GM23338 (cell line): Measurements from ENCODE around the gene TFF2. TPM values are rescaled to one million over a fixed set of nuclear protein-coding genes. Genes with fewer than 3 reads are reported as not detected.

Source experiments
- ATAC-seq: fragments of 200-7000 bp; cut with Tn5 transposase; 3 replicates; pipeline ENCODE4 v1.9.1; 2020
- DNase-seq: peaks from one replicate; pipeline ENCODE4 v3.0.0-alpha.2; 2015; ENCODE audit warnings: low spot score
- H2AFZ ChIP-seq: fragments of 200-600 bp; sonication (generic); 2 replicates; pipeline ENCODE4 v1.8.0; 2016; ENCODE audit warnings: antibody characterized with exemption, mild to moderate bottlenecking, moderate library complexity
- H3F3A ChIP-seq: fragments of 200-600 bp; sonication (generic); replicated peaks from 2 replicates; pipeline ENCODE4 v1.8.0; 2017; ENCODE audit warnings: antibody characterized with exemption, mixed run types, low read depth
- H3K27ac ChIP-seq: fragments of 200-600 bp; sonication (generic); 2 replicates; pipeline ENCODE4 v1.6.1; 2016; ENCODE audit warnings: low read depth
- H3K27me3 ChIP-seq: fragments of 200-600 bp; sonication (generic); 2 replicates; pipeline ENCODE4 v1.8.0; 2016; ENCODE audit warnings: mild to moderate bottlenecking, mixed run types, moderate library complexity; ENCODE audit not compliant: insufficient read depth
- H3K36me3 ChIP-seq: fragments of 200-600 bp; sonication (generic); 2 replicates; pipeline ENCODE4 v1.8.0; 2016; ENCODE audit warnings: mild to moderate bottlenecking; ENCODE audit not compliant: insufficient read depth
- H3K4me1 ChIP-seq: fragments of 200-600 bp; sonication (generic); 2 replicates; pipeline ENCODE4 v1.8.0; 2016; ENCODE audit warnings: mild to moderate bottlenecking, moderate library complexity; ENCODE audit not compliant: insufficient read depth
- H3K4me2 ChIP-seq: fragments of 200-600 bp; sonication (generic); 2 replicates; pipeline ENCODE4 v1.7.1; 2017; ENCODE audit warnings: mixed run types
- H3K4me3 ChIP-seq: fragments of 200-600 bp; sonication (generic); 2 replicates; pipeline ENCODE4 v1.6.1; 2016; ENCODE audit warnings: mixed run types
- H3K79me2 ChIP-seq: fragments of 200-600 bp; sonication (generic); replicated peaks from 2 replicates; pipeline ENCODE4 v1.8.0; 2017; ENCODE audit warnings: mild to moderate bottlenecking; ENCODE audit not compliant: insufficient read depth
- H3K9me2 ChIP-seq: fragments of 200-600 bp; sonication (generic); 2 replicates; pipeline ENCODE4 v1.8.0; 2017; ENCODE audit not compliant: insufficient read depth
- H4K20me1 ChIP-seq: fragments of 200-600 bp; sonication (generic); replicated peaks from 2 replicates; pipeline ENCODE4 v1.8.0; 2017; ENCODE audit warnings: mild to moderate bottlenecking; ENCODE audit not compliant: insufficient read depth
- H3K27ac Mint-ChIP-seq: 2 replicates; pipeline ENCODE4 v1.8.0; 2020; ENCODE audit warnings: inconsistent platforms, mild to moderate bottlenecking, moderate library complexity, mixed read lengths
- H3K27me3 Mint-ChIP-seq: 3 replicates; pipeline ENCODE4 v1.8.0; 2022; ENCODE audit warnings: low read depth, mild to moderate bottlenecking, moderate library complexity, mixed read lengths, inconsistent platforms; ENCODE audit not compliant: insufficient read depth, poor library complexity
- H3K36me3 Mint-ChIP-seq: 3 replicates; pipeline ENCODE4 v1.8.0; 2021; ENCODE audit warnings: low read depth, mild to moderate bottlenecking, inconsistent platforms, moderate library complexity, mixed read lengths
- H3K4me1 Mint-ChIP-seq: 3 replicates; pipeline ENCODE4 v1.8.0; 2020; ENCODE audit warnings: mild to moderate bottlenecking, inconsistent platforms, mixed read lengths
- H3K4me3 Mint-ChIP-seq: 3 replicates; pipeline ENCODE4 v1.8.0; 2021; ENCODE audit warnings: moderate library complexity, mild to moderate bottlenecking, inconsistent platforms, mixed read lengths
- H3K9me3 Mint-ChIP-seq: 3 replicates; pipeline ENCODE4 v1.8.0; 2020; ENCODE audit warnings: moderate library complexity, mild to moderate bottlenecking, inconsistent platforms, mixed read lengths
- CREB1 ChIP-seq: fragments of 250-450 bp; sonication (Bioruptor Pico); IDR thresholded peaks from 2 replicates; pipeline ENCODE4 v1.5.0; 2020; ENCODE audit warnings: low read depth, mild to moderate bottlenecking, moderate library complexity
- EZH2 ChIP-seq: fragments of 200-600 bp; sonication (generic); IDR thresholded peaks from one replicate; pipeline ENCODE4 v1.8.0; 2017; ENCODE audit warnings: antibody characterized with exemption, mild to moderate bottlenecking, low read depth; ENCODE audit not compliant: unreplicated experiment
- EZH2phosphoT487 ChIP-seq: fragments of 200-600 bp; sonication (generic); IDR thresholded peaks from one replicate; pipeline ENCODE4 v1.8.1; 2018; ENCODE audit warnings: antibody characterized with exemption; ENCODE audit not compliant: unreplicated experiment
- JUNB ChIP-seq: IDR thresholded peaks from one replicate; pipeline ENCODE4 v1.6.1; 2016; ENCODE audit warnings: antibody characterized with exemption; ENCODE audit not compliant: unreplicated experiment
- NANOG ChIP-seq: IDR thresholded peaks from 2 replicates; pipeline ENCODE4 v1.6.1; 2016; ENCODE audit warnings: antibody characterized with exemption, borderline replicate concordance
- POLR2AphosphoS5 ChIP-seq: IDR thresholded peaks from 2 replicates; pipeline ENCODE4 v1.6.1; 2016; ENCODE audit warnings: antibody characterized with exemption, low read depth
- STAT1 ChIP-seq: IDR thresholded peaks from one replicate; pipeline ENCODE4 v1.6.1; 2016; ENCODE audit warnings: antibody characterized with exemption; ENCODE audit not compliant: unreplicated experiment
- ZNF114 ChIP-seq: fragments of 250-450 bp; sonication (Bioruptor Pico); IDR thresholded peaks from 2 replicates; pipeline ENCODE4 v1.5.0; 2020; ENCODE audit warnings: mild to moderate bottlenecking, moderate library complexity
- ZNF331 ChIP-seq: fragments of 250-450 bp; sonication (Bioruptor Pico); IDR thresholded peaks from 2 replicates; pipeline ENCODE4 v1.5.0; 2020; ENCODE audit warnings: low read depth, mild to moderate bottlenecking, moderate library complexity
- polyA plus RNA-seq: library from polyadenylated mRNA; unstranded; fragments of >200 nt; fragmentation: Nextera tagmentation; extraction: Ambion mirVana; gene quantifications from 2 replicates; pipeline ENCODE4 v1.2.1, GENCODE V29; 2016
- total RNA-seq: library from RNA; depleted of rRNA; stranded (reverse); fragments of >200 nt; shearing (Covaris generic); gene quantifications from 2 replicates; pipeline ENCODE4 v1.2.3, GENCODE V29; 2014
- TF ChIP-seq, protein P1 (sequence below): IDR thresholded peaks from one replicate; pipeline ENCODE4 v1.6.1; 2018; ENCODE audit warnings: antibody characterized with exemption; ENCODE audit not compliant: unreplicated experiment
- TF ChIP-seq, protein P2 (sequence below): IDR thresholded peaks from 2 replicates; pipeline ENCODE4 v1.6.1; 2016; ENCODE audit warnings: antibody characterized with exemption
- TF ChIP-seq, protein P3 (sequence below): fragments of 250-450 bp; sonication (Bioruptor Pico); IDR thresholded peaks from 2 replicates; pipeline ENCODE4 v1.5.0; 2020; ENCODE audit warnings: mild to moderate bottlenecking, moderate library complexity
- TF ChIP-seq, protein P4 (sequence below), 2 experiments: fragments of 200-600 bp in 1 of 2; sonication (generic) in 1 of 2; conservative IDR thresholded peaks; 2 replicates each; pipeline versions ENCODE4 v1.5.1 to v1.6.1; 2016 to 2017; ENCODE audit warnings: antibody characterized with exemption in 2 of 2, low read depth in 2 of 2, mild to moderate bottlenecking in 2 of 2, moderate library complexity in 1 of 2

The TFF2 gene
- total and polyA plus RNA-seq, 2 experiments from 2014 or later = not detected

DNA sequence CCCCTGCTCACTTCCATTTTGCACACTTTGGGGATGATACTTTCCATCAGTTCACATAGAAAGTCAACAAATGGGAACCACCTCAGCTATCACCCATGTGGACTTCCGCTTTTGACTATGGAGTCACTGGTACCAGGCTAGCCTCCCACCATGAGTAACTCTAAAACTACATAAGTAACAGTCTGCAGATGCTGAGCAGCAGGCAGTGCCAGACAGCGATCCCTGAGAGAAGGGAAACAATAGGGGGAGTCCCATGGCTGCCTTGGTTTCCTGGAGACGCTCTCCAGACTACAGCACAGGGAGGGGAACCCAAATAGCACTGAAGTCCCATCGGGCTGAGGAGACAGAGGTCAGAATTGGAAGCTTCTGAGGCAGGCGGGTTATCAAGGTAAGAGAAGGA, 2.8 kb upstream of the TFF2 start:
- H3K9me3 Mint-ChIP-seq = peaks cover 7% of the 10 kb centered on the region; the same call in 2 of the 3 replicates
- no peak for ATAC-seq
- H3K27me3 Mint-ChIP-seq = peaks cover 9% of the 10 kb centered on the region
- TF ChIP-seq JUNB (no peak), STAT1 (no peak), ZNF331 (CRISPR knock-in tag) (no peak), NANOG (no peak), EZH2phosphoT487 (no peak), CREB1 (CRISPR knock-in tag) (no peak), ZNF114 (CRISPR knock-in tag) (no peak), POLR2AphosphoS5 (no peak), EZH2 (no peak)
- TF ChIP-seq, protein P1, sequence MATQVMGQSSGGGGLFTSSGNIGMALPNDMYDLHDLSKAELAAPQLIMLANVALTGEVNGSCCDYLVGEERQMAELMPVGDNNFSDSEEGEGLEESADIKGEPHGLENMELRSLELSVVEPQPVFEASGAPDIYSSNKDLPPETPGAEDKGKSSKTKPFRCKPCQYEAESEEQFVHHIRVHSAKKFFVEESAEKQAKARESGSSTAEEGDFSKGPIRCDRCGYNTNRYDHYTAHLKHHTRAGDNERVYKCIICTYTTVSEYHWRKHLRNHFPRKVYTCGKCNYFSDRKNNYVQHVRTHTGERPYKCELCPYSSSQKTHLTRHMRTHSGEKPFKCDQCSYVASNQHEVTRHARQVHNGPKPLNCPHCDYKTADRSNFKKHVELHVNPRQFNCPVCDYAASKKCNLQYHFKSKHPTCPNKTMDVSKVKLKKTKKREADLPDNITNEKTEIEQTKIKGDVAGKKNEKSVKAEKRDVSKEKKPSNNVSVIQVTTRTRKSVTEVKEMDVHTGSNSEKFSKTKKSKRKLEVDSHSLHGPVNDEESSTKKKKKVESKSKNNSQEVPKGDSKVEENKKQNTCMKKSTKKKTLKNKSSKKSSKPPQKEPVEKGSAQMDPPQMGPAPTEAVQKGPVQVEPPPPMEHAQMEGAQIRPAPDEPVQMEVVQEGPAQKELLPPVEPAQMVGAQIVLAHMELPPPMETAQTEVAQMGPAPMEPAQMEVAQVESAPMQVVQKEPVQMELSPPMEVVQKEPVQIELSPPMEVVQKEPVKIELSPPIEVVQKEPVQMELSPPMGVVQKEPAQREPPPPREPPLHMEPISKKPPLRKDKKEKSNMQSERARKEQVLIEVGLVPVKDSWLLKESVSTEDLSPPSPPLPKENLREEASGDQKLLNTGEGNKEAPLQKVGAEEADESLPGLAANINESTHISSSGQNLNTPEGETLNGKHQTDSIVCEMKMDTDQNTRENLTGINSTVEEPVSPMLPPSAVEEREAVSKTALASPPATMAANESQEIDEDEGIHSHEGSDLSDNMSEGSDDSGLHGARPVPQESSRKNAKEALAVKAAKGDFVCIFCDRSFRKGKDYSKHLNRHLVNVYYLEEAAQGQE = no peak
- TF ChIP-seq, protein P2, sequence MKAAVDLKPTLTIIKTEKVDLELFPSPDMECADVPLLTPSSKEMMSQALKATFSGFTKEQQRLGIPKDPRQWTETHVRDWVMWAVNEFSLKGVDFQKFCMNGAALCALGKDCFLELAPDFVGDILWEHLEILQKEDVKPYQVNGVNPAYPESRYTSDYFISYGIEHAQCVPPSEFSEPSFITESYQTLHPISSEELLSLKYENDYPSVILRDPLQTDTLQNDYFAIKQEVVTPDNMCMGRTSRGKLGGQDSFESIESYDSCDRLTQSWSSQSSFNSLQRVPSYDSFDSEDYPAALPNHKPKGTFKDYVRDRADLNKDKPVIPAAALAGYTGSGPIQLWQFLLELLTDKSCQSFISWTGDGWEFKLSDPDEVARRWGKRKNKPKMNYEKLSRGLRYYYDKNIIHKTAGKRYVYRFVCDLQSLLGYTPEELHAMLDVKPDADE = no peak
- TF ChIP-seq, protein P3, sequence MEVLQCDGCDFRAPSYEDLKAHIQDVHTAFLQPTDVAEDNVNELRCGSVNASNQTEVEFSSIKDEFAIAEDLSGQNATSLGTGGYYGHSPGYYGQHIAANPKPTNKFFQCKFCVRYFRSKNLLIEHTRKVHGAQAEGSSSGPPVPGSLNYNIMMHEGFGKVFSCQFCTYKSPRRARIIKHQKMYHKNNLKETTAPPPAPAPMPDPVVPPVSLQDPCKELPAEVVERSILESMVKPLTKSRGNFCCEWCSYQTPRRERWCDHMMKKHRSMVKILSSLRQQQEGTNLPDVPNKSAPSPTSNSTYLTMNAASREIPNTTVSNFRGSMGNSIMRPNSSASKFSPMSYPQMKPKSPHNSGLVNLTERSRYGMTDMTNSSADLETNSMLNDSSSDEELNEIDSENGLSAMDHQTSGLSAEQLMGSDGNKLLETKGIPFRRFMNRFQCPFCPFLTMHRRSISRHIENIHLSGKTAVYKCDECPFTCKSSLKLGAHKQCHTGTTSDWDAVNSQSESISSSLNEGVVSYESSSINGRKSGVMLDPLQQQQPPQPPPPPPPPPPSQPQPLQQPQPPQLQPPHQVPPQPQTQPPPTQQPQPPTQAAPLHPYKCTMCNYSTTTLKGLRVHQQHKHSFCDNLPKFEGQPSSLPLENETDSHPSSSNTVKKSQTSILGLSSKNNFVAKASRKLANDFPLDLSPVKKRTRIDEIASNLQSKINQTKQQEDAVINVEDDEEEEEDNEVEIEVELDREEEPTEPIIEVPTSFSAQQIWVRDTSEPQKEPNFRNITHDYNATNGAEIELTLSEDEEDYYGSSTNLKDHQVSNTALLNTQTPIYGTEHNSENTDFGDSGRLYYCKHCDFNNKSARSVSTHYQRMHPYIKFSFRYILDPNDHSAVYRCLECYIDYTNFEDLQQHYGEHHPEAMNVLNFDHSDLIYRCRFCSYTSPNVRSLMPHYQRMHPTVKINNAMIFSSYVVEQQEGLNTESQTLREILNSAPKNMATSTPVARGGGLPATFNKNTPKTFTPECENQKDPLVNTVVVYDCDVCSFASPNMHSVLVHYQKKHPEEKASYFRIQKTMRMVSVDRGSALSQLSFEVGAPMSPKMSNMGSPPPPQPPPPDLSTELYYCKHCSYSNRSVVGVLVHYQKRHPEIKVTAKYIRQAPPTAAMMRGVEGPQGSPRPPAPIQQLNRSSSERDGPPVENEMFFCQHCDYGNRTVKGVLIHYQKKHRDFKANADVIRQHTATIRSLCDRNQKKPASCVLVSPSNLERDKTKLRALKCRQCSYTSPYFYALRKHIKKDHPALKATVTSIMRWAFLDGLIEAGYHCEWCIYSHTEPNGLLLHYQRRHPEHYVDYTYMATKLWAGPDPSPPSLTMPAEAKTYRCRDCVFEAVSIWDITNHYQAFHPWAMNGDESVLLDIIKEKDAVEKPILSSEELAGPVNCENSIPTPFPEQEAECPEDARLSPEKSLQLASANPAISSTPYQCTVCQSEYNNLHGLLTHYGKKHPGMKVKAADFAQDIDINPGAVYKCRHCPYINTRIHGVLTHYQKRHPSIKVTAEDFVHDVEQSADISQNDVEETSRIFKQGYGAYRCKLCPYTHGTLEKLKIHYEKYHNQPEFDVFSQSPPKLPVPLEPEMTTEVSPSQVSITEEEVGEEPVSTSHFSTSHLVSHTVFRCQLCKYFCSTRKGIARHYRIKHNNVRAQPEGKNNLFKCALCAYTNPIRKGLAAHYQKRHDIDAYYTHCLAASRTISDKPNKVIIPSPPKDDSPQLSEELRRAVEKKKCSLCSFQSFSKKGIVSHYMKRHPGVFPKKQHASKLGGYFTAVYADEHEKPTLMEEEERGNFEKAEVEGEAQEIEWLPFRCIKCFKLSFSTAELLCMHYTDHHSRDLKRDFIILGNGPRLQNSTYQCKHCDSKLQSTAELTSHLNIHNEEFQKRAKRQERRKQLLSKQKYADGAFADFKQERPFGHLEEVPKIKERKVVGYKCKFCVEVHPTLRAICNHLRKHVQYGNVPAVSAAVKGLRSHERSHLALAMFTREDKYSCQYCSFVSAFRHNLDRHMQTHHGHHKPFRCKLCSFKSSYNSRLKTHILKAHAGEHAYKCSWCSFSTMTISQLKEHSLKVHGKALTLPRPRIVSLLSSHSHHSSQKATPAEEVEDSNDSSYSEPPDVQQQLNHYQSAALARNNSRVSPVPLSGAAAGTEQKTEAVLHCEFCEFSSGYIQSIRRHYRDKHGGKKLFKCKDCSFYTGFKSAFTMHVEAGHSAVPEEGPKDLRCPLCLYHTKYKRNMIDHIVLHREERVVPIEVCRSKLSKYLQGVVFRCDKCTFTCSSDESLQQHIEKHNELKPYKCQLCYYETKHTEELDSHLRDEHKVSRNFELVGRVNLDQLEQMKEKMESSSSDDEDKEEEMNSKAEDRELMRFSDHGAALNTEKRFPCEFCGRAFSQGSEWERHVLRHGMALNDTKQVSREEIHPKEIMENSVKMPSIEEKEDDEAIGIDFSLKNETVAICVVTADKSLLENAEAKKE (CRISPR knock-in tag) = no peak
- TF ChIP-seq, protein P4, sequence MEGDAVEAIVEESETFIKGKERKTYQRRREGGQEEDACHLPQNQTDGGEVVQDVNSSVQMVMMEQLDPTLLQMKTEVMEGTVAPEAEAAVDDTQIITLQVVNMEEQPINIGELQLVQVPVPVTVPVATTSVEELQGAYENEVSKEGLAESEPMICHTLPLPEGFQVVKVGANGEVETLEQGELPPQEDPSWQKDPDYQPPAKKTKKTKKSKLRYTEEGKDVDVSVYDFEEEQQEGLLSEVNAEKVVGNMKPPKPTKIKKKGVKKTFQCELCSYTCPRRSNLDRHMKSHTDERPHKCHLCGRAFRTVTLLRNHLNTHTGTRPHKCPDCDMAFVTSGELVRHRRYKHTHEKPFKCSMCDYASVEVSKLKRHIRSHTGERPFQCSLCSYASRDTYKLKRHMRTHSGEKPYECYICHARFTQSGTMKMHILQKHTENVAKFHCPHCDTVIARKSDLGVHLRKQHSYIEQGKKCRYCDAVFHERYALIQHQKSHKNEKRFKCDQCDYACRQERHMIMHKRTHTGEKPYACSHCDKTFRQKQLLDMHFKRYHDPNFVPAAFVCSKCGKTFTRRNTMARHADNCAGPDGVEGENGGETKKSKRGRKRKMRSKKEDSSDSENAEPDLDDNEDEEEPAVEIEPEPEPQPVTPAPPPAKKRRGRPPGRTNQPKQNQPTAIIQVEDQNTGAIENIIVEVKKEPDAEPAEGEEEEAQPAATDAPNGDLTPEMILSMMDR (conservative IDR thresholded peaks at IDR 0.05; ENCODE audit: low read depth in 2 of 2) = no peak
- Histone ChIP-seq H3K27ac (no peak overlapping the region), H3K4me3 (no peak overlapping the region), H2AFZ (no peak overlapping the region), H4K20me1 (no peaks in the 10 kb centered on the region), H3K36me3 (no peaks in the 10 kb centered on the region), H3K4me2 (no peak overlapping the region), H3K27me3 (no peaks in the 10 kb centered on the region), H3F3A (no peaks in the 10 kb centered on the region), H3K79me2 (no peaks in the 10 kb centered on the region), H3K4me1 (no peaks in the 10 kb centered on the region), H3K9me2 (0 out of 2 replicates have a peak, but pooled peaks cover 9% of the 10 kb centered on the region)
- H3K27ac Mint-ChIP-seq = no peak overlapping the region
- H3K4me1 Mint-ChIP-seq = no peaks in the 10 kb centered on the region
- no peak overlapping the region; the same call in 2 of the 3 replicates for H3K4me3 Mint-ChIP-seq
- DNase-seq = no peak
- no peaks in the 10 kb centered on the region; the same call in 2 of the 3 replicates for H3K36me3 Mint-ChIP-seq
